HEK293 (cell line): ENCODE data around the gene GMPPA.

Source experiments
- CTCF ChIA-PET: fragments of 350-600 bp; formaldehyde crosslinking; extraction: SDS; loops from one replicate; lab custom pipeline; 2021; ENCODE audit warnings: antibody characterized with exemption; lab: Yijun Ruan, JAX
- POLR2A ChIA-PET: fragments of 300-600 bp; formaldehyde crosslinking; extraction: SDS; loops from one replicate; lab custom pipeline; 2020; ENCODE audit warnings: antibody characterized with exemption, inconsistent platforms; lab: Yijun Ruan, JAX
- H3K27ac ChIP-seq: fragments of 200-500 bp; sonication (Bioruptor generic); 2 replicates; pipeline ENCODE4 v1.5.1; 2014; ENCODE audit warnings: low read depth, low read length, control low read depth, inconsistent platforms; ENCODE audit errors: extremely low read depth
- H3K36me3 ChIP-seq, 2 experiments: fragments of 200-500 bp in 1 of 2; sonication (Bioruptor generic) in 1 of 2; 1 replicate in 1 of 2; 2 replicates in 1 of 2; pipeline ENCODE4 v1.5.1; 2014 to 2017; ENCODE audit warnings: inconsistent platforms in 2 of 2, low read length in 2 of 2; ENCODE audit not compliant: control insufficient read depth in 2 of 2, insufficient read depth in 1 of 2
- H3K4me1 ChIP-seq: fragments of 200-500 bp; sonication (Bioruptor generic); 2 replicates; pipeline ENCODE4 v1.5.1; 2014; ENCODE audit warnings: mild to moderate bottlenecking, low read length, inconsistent platforms; ENCODE audit not compliant: control insufficient read depth, insufficient read depth
- H3K4me3 ChIP-seq: 2 replicates; pipeline ENCODE4 v1.5.1; 2011; ENCODE audit warnings: low read depth, mild to moderate bottlenecking, control low read depth, low read length, moderate library complexity
- H3K9me3 ChIP-seq: fragments of 200-500 bp; sonication (Bioruptor generic); 2 replicates; pipeline ENCODE4 v1.5.1; 2014; ENCODE audit warnings: low read depth, low read length, inconsistent platforms; ENCODE audit not compliant: control insufficient read depth, insufficient read depth
- FEZF1 ChIP-seq: fragments of 450-650 bp; formaldehyde crosslinking; IDR thresholded peaks from 2 replicates; pipeline ENCODE4 v1.5.1; 2016; ENCODE audit warnings: missing biosample characterization, missing genetic modification characterization
- KLF9 ChIP-seq: fragments of 450-650 bp; formaldehyde crosslinking; IDR thresholded peaks from 2 replicates; pipeline ENCODE4 v1.5.1; 2016; ENCODE audit warnings: missing biosample characterization, missing genetic modification characterization, low read depth
- SALL2 ChIP-seq: fragments of 450-650 bp; formaldehyde crosslinking; IDR thresholded peaks from 2 replicates; pipeline ENCODE4 v1.5.0; 2017; ENCODE audit warnings: missing biosample characterization, mild to moderate bottlenecking, missing genetic modification characterization, borderline replicate concordance
- ZFP37 ChIP-seq: fragments of 450-650 bp; formaldehyde crosslinking; IDR thresholded peaks from 2 replicates; pipeline ENCODE4 v1.5.1; 2016; ENCODE audit warnings: missing biosample characterization, missing genetic modification characterization
- ZNF114 ChIP-seq: fragments of 450-650 bp; formaldehyde crosslinking; IDR thresholded peaks from 2 replicates; pipeline ENCODE4 v1.5.0; 2017; ENCODE audit warnings: missing biosample characterization, missing genetic modification characterization
- ZNF132 ChIP-seq: fragments of 450-650 bp; formaldehyde crosslinking; IDR thresholded peaks from 2 replicates; pipeline ENCODE4 v1.5.1; 2017; ENCODE audit warnings: missing biosample characterization, missing genetic modification characterization, borderline replicate concordance
- ZNF157 ChIP-seq: fragments of 450-650 bp; formaldehyde crosslinking; IDR thresholded peaks from 2 replicates; pipeline ENCODE4 v1.5.1; 2016; ENCODE audit warnings: missing biosample characterization, missing genetic modification characterization
- ZNF184 ChIP-seq: fragments of 450-650 bp; IDR thresholded peaks from 2 replicates; pipeline ENCODE4 v1.5.1; 2018; ENCODE audit warnings: missing biosample characterization, mild to moderate bottlenecking, missing genetic modification characterization
- ZNF202 ChIP-seq: fragments of 450-650 bp; formaldehyde crosslinking; IDR thresholded peaks from 2 replicates; pipeline ENCODE4 v1.5.1; 2016; ENCODE audit warnings: missing biosample characterization, missing genetic modification characterization, borderline replicate concordance
- ZNF23 ChIP-seq: fragments of 450-650 bp; formaldehyde crosslinking; IDR thresholded peaks from 2 replicates; pipeline ENCODE4 v1.5.1; 2016; ENCODE audit warnings: missing biosample characterization, missing genetic modification characterization, borderline replicate concordance
- ZNF280D ChIP-seq: fragments of 450-650 bp; formaldehyde crosslinking; IDR thresholded peaks from 2 replicates; pipeline ENCODE4 v1.5.1; 2016; ENCODE audit warnings: missing biosample characterization, missing genetic modification characterization
- ZNF341 ChIP-seq: fragments of 450-650 bp; formaldehyde crosslinking; IDR thresholded peaks from 2 replicates; pipeline ENCODE4; 2016; ENCODE audit warnings: low read depth, missing biosample characterization, missing genetic modification characterization
- ZNF350 ChIP-seq: fragments of 450-650 bp; formaldehyde crosslinking; IDR thresholded peaks from 2 replicates; pipeline ENCODE4 v1.5.0; 2017; ENCODE audit warnings: missing biosample characterization, mild to moderate bottlenecking, missing genetic modification characterization
- ZNF394 ChIP-seq: fragments of 450-650 bp; formaldehyde crosslinking; IDR thresholded peaks from 2 replicates; pipeline ENCODE4 v1.5.1; 2016; ENCODE audit warnings: missing biosample characterization, missing genetic modification characterization, mild to moderate bottlenecking, moderate library complexity, borderline replicate concordance
- ZNF404 ChIP-seq: fragments of 450-650 bp; formaldehyde crosslinking; IDR thresholded peaks from 2 replicates; pipeline ENCODE4 v1.5.1; 2017; ENCODE audit warnings: missing biosample characterization, missing genetic modification characterization
- ZNF416 ChIP-seq: fragments of 450-650 bp; formaldehyde crosslinking; IDR thresholded peaks from 2 replicates; pipeline ENCODE4 v1.5.1; 2016; ENCODE audit warnings: missing biosample characterization, missing genetic modification characterization
- ZNF521 ChIP-seq: fragments of 450-650 bp; formaldehyde crosslinking; IDR thresholded peaks from 2 replicates; pipeline ENCODE4 v1.5.1; 2017; ENCODE audit warnings: missing biosample characterization, mild to moderate bottlenecking, missing genetic modification characterization
- ZNF549 ChIP-seq: fragments of 450-650 bp; IDR thresholded peaks from 2 replicates; pipeline ENCODE4 v1.5.1; 2018; ENCODE audit warnings: missing biosample characterization, missing genetic modification characterization, mild to moderate bottlenecking, inconsistent platforms, moderate library complexity
- ZNF561 ChIP-seq: fragments of 450-650 bp; IDR thresholded peaks from 2 replicates; pipeline ENCODE4 v1.5.1; 2018; ENCODE audit warnings: missing biosample characterization, missing genetic modification characterization, borderline replicate concordance
- ZNF580 ChIP-seq: fragments of 450-650 bp; formaldehyde crosslinking; IDR thresholded peaks from 2 replicates; pipeline ENCODE4 v1.5.1; 2016; ENCODE audit warnings: missing biosample characterization, missing genetic modification characterization
- ZNF768 ChIP-seq: fragments of 450-650 bp; formaldehyde crosslinking; IDR thresholded peaks from 2 replicates; pipeline ENCODE4 v1.5.1; 2018; ENCODE audit warnings: missing biosample characterization, mild to moderate bottlenecking, missing genetic modification characterization
- ZNF777 ChIP-seq: fragments of 450-650 bp; formaldehyde crosslinking; IDR thresholded peaks from 2 replicates; pipeline ENCODE4 v1.5.1; 2017; ENCODE audit warnings: missing biosample characterization, missing genetic modification characterization, borderline replicate concordance
- ZNF791 ChIP-seq: fragments of 450-650 bp; formaldehyde crosslinking; IDR thresholded peaks from 2 replicates; pipeline ENCODE4 v1.5.1; 2016; ENCODE audit warnings: missing biosample characterization, missing genetic modification characterization
- ZNF843 ChIP-seq: fragments of 450-650 bp; formaldehyde crosslinking; IDR thresholded peaks from 2 replicates; pipeline ENCODE4 v1.5.1; 2016; ENCODE audit warnings: missing biosample characterization, missing genetic modification characterization
- TF ChIP-seq, protein P1 (sequence below): fragments of 450-650 bp; formaldehyde crosslinking; IDR thresholded peaks from 2 replicates; pipeline ENCODE4 v1.5.1; 2017; ENCODE audit warnings: missing biosample characterization, missing genetic modification characterization

Gene GMPPA

GRCh38 chr2:219539926-219540678, 41.4 kb downstream of the GMPPA start (continued):
- TF ChIP-seq ZNF132 (tag by site-specific recombination): no peak
- TF ChIP-seq ZNF777: no peak
- TF ChIP-seq ZNF404 (tag by site-specific recombination): no peak
- no peak for TF ChIP-seq ZNF157
- no peak for TF ChIP-seq ZNF341 (tag by site-specific recombination)
- no peak for TF ChIP-seq ZNF23
- TF ChIP-seq ZFP37: no peak
- TF ChIP-seq, all 188 proteins: peak for 0

- TF ChIP-seq ZNF549 (tag by site-specific recombination) (no peak), KLF9 (tag by site-specific recombination) (no peak), FEZF1 (tag by site-specific recombination) (no peak), ZNF280D (tag by site-specific recombination) (no peak)
- Histone ChIP-seq H3K9me3 (no peaks in the 10 kb centered on the region), H3K4me3 (no peak overlapping the region), H3K4me1 (no peaks in the 10 kb centered on the region), H3K27ac (no peak overlapping the region), H3K36me3 (peaks cover 0 to 32% of the 10 kb centered on the region in 2 experiments; a peak in 1 of 3 replicates)
- POLR2A ChIA-PET: interaction anchor here (0.5 to 1.1 kb wide), 3 partner anchors 31 to 94 kb away, joined by 3 to 8 read pairs (median 3); partner anchors contain the start of genes GMPPA, INHA and OBSL1
- CTCF ChIA-PET: interaction anchor here (0.5 to 7.2 kb wide), 76 partner anchors 10 to 1790 kb away, joined by 3 to 112 read pairs (median 4); partner anchors contain the start of genes GMPPA, INHA, OBSL1 and STK11IP
Measured at GRCh38 chr2:219540784-219541504, 42.3 kb downstream of the GMPPA start.

- CTCF ChIA-PET: interaction anchor here (0.5 to 7.2 kb wide), 82 partner anchors 10 to 1789 kb away, joined by 3 to 112 read pairs (median 4); partner anchors contain the start of genes GMPPA, INHA, OBSL1 and STK11IP
- Histone ChIP-seq H3K36me3 (peaks cover 0 to 32% of the 10 kb centered on the region in 2 experiments; a peak in 1 of 3 replicates), H3K4me3 (peak overlapping the region; percentile 25), H3K9me3 (no peaks in the 10 kb centered on the region), H3K4me1 (no peaks in the 10 kb centered on the region), H3K27ac (no peak overlapping the region)
- POLR2A ChIA-PET: interaction anchor here (0.5 to 1.1 kb wide), 5 partner anchors 30 to 95 kb away, joined by 3 to 8 read pairs (median 3); partner anchors contain the start of genes GMPPA, INHA and OBSL1
- TF ChIP-seq ZNF561 (tag by site-specific recombination): no peak
- peak; percentile 47; the same call in 1 of the 2 replicates for TF ChIP-seq ZNF394 (tag by site-specific recombination)
- no peak for TF ChIP-seq ZNF791 (tag by site-specific recombination)
- TF ChIP-seq ZNF350 (tag by site-specific recombination): no peak
- no peak for TF ChIP-seq SALL2 (tag by site-specific recombination)
- TF ChIP-seq ZNF580: peak; percentile 45; the same call in 1 of the 2 replicates
- no peak for TF ChIP-seq ZNF768 (tag by site-specific recombination)
- no peak for TF ChIP-seq ZNF202 (tag by site-specific recombination)
- peak; percentile 56 for TF ChIP-seq ZNF843 (tag by site-specific recombination)
- no peak for TF ChIP-seq ZNF416 (tag by site-specific recombination)
- no peak for TF ChIP-seq ZNF521 (tag by site-specific recombination)
- TF ChIP-seq ZNF114: no peak
- TF ChIP-seq, protein P1, sequence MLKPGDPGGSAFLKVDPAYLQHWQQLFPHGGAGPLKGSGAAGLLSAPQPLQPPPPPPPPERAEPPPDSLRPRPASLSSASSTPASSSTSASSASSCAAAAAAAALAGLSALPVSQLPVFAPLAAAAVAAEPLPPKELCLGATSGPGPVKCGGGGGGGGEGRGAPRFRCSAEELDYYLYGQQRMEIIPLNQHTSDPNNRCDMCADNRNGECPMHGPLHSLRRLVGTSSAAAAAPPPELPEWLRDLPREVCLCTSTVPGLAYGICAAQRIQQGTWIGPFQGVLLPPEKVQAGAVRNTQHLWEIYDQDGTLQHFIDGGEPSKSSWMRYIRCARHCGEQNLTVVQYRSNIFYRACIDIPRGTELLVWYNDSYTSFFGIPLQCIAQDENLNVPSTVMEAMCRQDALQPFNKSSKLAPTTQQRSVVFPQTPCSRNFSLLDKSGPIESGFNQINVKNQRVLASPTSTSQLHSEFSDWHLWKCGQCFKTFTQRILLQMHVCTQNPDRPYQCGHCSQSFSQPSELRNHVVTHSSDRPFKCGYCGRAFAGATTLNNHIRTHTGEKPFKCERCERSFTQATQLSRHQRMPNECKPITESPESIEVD (tag by site-specific recombination): no peak
- TF ChIP-seq ZNF184 (tag by site-specific recombination): no peak
Measured at GRCh38 chr2:219541611-219542180, 43.0 kb downstream of the GMPPA start.
